Small intestine (tissue), 7 donors: Measurements from ENCODE around the gene SYNE3. TPM values are rescaled to one million over a fixed set of nuclear protein-coding genes. Genes with fewer than 3 reads are reported as not detected.
A peak's percentile ranks its signal among the peaks of the same experiment; 100 is the strongest.

Experiments used
- DNase-seq, 2 donors: peaks; one replicate each; pipeline versions ENCODE4 v3.0.0 to v3.0.0-alpha.2; 2013
- FAIRE-seq: peaks from 2 replicates; lab custom pipeline; 2012; peaks lifted over from hg19 to GRCh38; lab: Jason Lieb, UNC
- H3K27ac ChIP-seq, 3 donors: one replicate each; pipeline ENCODE4 v1.5.1; 2013; ENCODE audit warnings: low read length in 2 of 3, mild to moderate bottlenecking in 2 of 3, control low read depth in 1 of 3, inconsistent platforms in 1 of 3, low read depth in 1 of 3, moderate library complexity in 1 of 3
- H3K27me3 ChIP-seq, 3 donors: one replicate each; pipeline ENCODE4 v1.6.1; 2013; ENCODE audit warnings: low read length in 3 of 3, inconsistent platforms in 1 of 3; ENCODE audit not compliant: control insufficient read depth in 3 of 3, insufficient read depth in 3 of 3
- H3K36me3 ChIP-seq, 3 donors: one replicate each; pipeline ENCODE4 v1.6.1; 2013; ENCODE audit warnings: low read length in 3 of 3, inconsistent platforms in 1 of 3, low read depth in 1 of 3, mild to moderate bottlenecking in 1 of 3, moderate library complexity in 1 of 3; ENCODE audit not compliant: control insufficient read depth in 3 of 3, insufficient read depth in 2 of 3
- H3K4me1 ChIP-seq, 3 donors: one replicate each; pipeline ENCODE4 v1.6.1; 2013; ENCODE audit warnings: low read length in 2 of 3, inconsistent platforms in 1 of 3, low read depth in 1 of 3, mild to moderate bottlenecking in 1 of 3, moderate library complexity in 1 of 3; ENCODE audit not compliant: control insufficient read depth in 3 of 3, insufficient read depth in 2 of 3
- H3K4me3 ChIP-seq, 3 donors: one replicate each; pipeline ENCODE4 v1.5.1; 2013; ENCODE audit warnings: low read length in 3 of 3, control low read depth in 1 of 3, inconsistent platforms in 1 of 3, low read depth in 1 of 3, mild to moderate bottlenecking in 1 of 3, moderate library complexity in 1 of 3
- H3K9me3 ChIP-seq, 2 donors: one replicate each; pipeline ENCODE4 v1.6.1; 2013; ENCODE audit warnings: low read depth in 1 of 2, low read length in 1 of 2; ENCODE audit not compliant: control insufficient read depth in 2 of 2, insufficient read depth in 1 of 2
- WGBS, 3 donors: extraction: QIAGEN DNeasy Blood & Tissue Kit; methylation state at CpG; one replicate each; pipeline ENCODE4 v1.1.7; 2013; 5-methylcytosine and 5-hydroxymethylcytosine counted together
- polyA plus RNA-seq, 4 donors: library from polyadenylated mRNA; stranded (reverse) in 3 of 4; unstranded in 1 of 4; fragments of 200-250 nt in 3 of 4; fragments of 120-200 nt in 1 of 4; gene quantifications; one replicate each; pipeline versions ENCODE4 v1.2.1 to v1.2.3, GENCODE V29; 2013
- donor health status: healthy with polysubstance abuse.
- donor health status: control.
- donor health status: control.
- donor health status: Bipolar disorder and iron deficiency.
- donor health status: healthy.

Gene SYNE3
- polyA plus RNA-seq, 4 donors, result 0.81 to 5.0 (median 1.4) TPM

- H3K27ac ChIP-seq, result no peak overlapping the region
- H3K4me3 ChIP-seq, result no peak overlapping the region
- H3K9me3 ChIP-seq, result no peaks in the 10 kb centered on the region
- no peak for DNase-seq
- no peaks in the 10 kb centered on the region for H3K27me3 ChIP-seq
- FAIRE-seq, result no peak
- H3K36me3 ChIP-seq, result peaks cover 0 to 2% (median 0%) of the 10 kb centered on the region in 3 donors
- 90 to 94% (median 93%) methylated on average over 6 of the region's 6 CpGs for whole genome bisulfite sequencing, 3 donors
- H3K4me1 ChIP-seq, result peaks cover 0 to 6% (median 0%) of the 10 kb centered on the region in 3 donors
Measured at GRCh38 chr14:95508377-95508776, 8.1 kb downstream of the SYNE3 start.

- FAIRE-seq, result no peak
- DNase-seq, result no peak
- peak overlapping the region in 1 of 3 donors; percentile 33 for H3K27ac ChIP-seq
- H3K4me1 ChIP-seq, result peaks cover 0 to 6% (median 0%) of the 10 kb centered on the region in 3 donors
- H3K36me3 ChIP-seq, result peaks cover 0 to 2% (median 0%) of the 10 kb centered on the region in 3 donors
- WGBS, 3 donors, result 54 to 88% (median 60%) methylated on average over 3 of the region's 3 CpGs
- no peak overlapping the region for H3K4me3 ChIP-seq
- H3K27me3 ChIP-seq, result no peaks in the 10 kb centered on the region
- no peaks in the 10 kb centered on the region for H3K9me3 ChIP-seq
Measured at GRCh38 chr14:95507701-95508103, 8.7 kb downstream of the SYNE3 start.

GRCh38 chr14:95507174-95507573 lies 9.3 kb downstream of the SYNE3 start:
- Histone ChIP-seq H3K4me1 (peaks cover 0 to 6% (median 0%) of the 10 kb centered on the region in 3 donors), H3K4me3 (no peak overlapping the region), H3K27ac (no peak overlapping the region), H3K36me3 (peaks cover 0 to 2% (median 0%) of the 10 kb centered on the region in 3 donors), H3K27me3 (no peaks in the 10 kb centered on the region), H3K9me3 (no peaks in the 10 kb centered on the region)
- no peak for FAIRE-seq
- no peak for DNase-seq
- WGBS, 3 donors, result 69 to 90% (median 82%) methylated on average over 8 of the region's 8 CpGs

GRCh38 chr14:95505030-95505589 lies 11.3 kb downstream of the SYNE3 start:
- FAIRE-seq (no peak), DNase-seq (no peak)
- no peak overlapping the region for H3K27ac ChIP-seq
- peaks cover 0 to 6% (median 0%) of the 10 kb centered on the region in 3 donors for H3K4me1 ChIP-seq
- no peak overlapping the region for H3K4me3 ChIP-seq
- H3K27me3 ChIP-seq, result no peaks in the 10 kb centered on the region
- H3K9me3 ChIP-seq, result no peaks in the 10 kb centered on the region
- 88 to 95% (median 90%) methylated on average over 17 of the region's 17 CpGs for WGBS, 3 donors
- peaks cover 0 to 2% (median 0%) of the 10 kb centered on the region in 3 donors for H3K36me3 ChIP-seq

GRCh38 chr14:95504135-95505029 lies 12.1 kb downstream of the SYNE3 start:
- WGBS, 3 donors, result 70 to 75% (median 74%) methylated on average over 6 of the region's 6 CpGs
- H3K27me3 ChIP-seq, result no peaks in the 10 kb centered on the region
- no peak overlapping the region for H3K4me3 ChIP-seq
- peak overlapping the region in 1 of 3 donors; percentile 42 for H3K27ac ChIP-seq
- FAIRE-seq, result no peak
- H3K36me3 ChIP-seq, result peaks cover 0 to 2% (median 0%) of the 10 kb centered on the region in 3 donors
- H3K4me1 ChIP-seq, result peaks cover 0 to 6% (median 0%) of the 10 kb centered on the region in 3 donors
- no peak for DNase-seq
- H3K9me3 ChIP-seq, result no peaks in the 10 kb centered on the region

GRCh38 chr14:95503365-95504134 lies 12.9 kb downstream of the SYNE3 start:
- Histone ChIP-seq H3K9me3 (no peaks in the 10 kb centered on the region), H3K4me3 (no peak overlapping the region), H3K4me1 (peaks cover 0 to 6% (median 0%) of the 10 kb centered on the region in 3 donors), H3K27ac (peak overlapping the region in 1 of 3 donors; percentile 6), H3K36me3 (peaks cover 0 to 2% (median 0%) of the 10 kb centered on the region in 3 donors), H3K27me3 (no peaks in the 10 kb centered on the region)
- WGBS, 3 donors, result 75 to 84% (median 76%) methylated on average over 8 of the region's 8 CpGs
- DNase-seq (no peak), FAIRE-seq (no peak)

- no peaks in the 10 kb centered on the region for H3K27me3 ChIP-seq
- no peak overlapping the region for H3K4me3 ChIP-seq
- peaks cover 0 to under 1% (median 0%) of the 10 kb centered on the region in 3 donors for H3K4me1 ChIP-seq
- no peak for DNase-seq
- 93 to 95% (median 93%) methylated on average over 14 of the region's 14 CpGs for WGBS, 3 donors
- H3K27ac ChIP-seq, result no peak overlapping the region
- no peaks in the 10 kb centered on the region for H3K9me3 ChIP-seq
- no peak for FAIRE-seq
- no peaks in the 10 kb centered on the region for H3K36me3 ChIP-seq
Measured at GRCh38 chr14:95502381-95502950, 14.0 kb downstream of the SYNE3 start.
